GM18517 (cell line): Measurements from ENCODE around the gene L3MBTL2.
"Not testable (repeated sequence)": the region's sequence is repeated elsewhere in the genome, so short reads cannot be mapped to it uniquely, and the experiment has no call there.

Experiments
- ATAC-seq: cut with Tn5 transposase; IDR thresholded peaks from one replicate; pipeline ENCODE4 v1.9.1; 2021; ENCODE audit warnings: mild to moderate bottlenecking, moderate library complexity; ENCODE audit not compliant: unreplicated experiment

Gene L3MBTL2

GRCh38 chr22:41240377-41241132 lies 35.4 kb downstream of the L3MBTL2 start, which contains the start of gene CHADL:
TSS of gene CHADL (minus strand) at chr22:41240931. CDS start at chr22:41240881, 50 bp downstream.
- ATAC-seq = no peak

GRCh38 chr22:41241133-41241676 lies 36.1 kb downstream of the L3MBTL2 start:
- no peak for ATAC-seq

GRCh38 chr22:41242396-41243117 lies 37.4 kb downstream of the L3MBTL2 start:
- ATAC-seq = no peak

- no peak for ATAC-seq
Observed at GRCh38 chr22:41243361-41243760, 38.2 kb downstream of the L3MBTL2 start.

GRCh38 chr22:41245917-41246499 lies 40.9 kb downstream of the L3MBTL2 start:
- ATAC-seq = no peak

GRCh38 chr22:41247703-41248102 lies 42.6 kb downstream of the L3MBTL2 start:
- ATAC-seq = no peak

- no peak for ATAC-seq
Observed at GRCh38 chr22:41248314-41248713, 43.2 kb downstream of the L3MBTL2 start.

- no peak for ATAC-seq
Observed at GRCh38 chr22:41248758-41249157, 43.6 kb downstream of the L3MBTL2 start.

- ATAC-seq = no peak
Observed at GRCh38 chr22:41249442-41249841, 44.3 kb downstream of the L3MBTL2 start.

- ATAC-seq = no peak
Observed at GRCh38 chr22:41250127-41250526, 45.0 kb downstream of the L3MBTL2 start.

GRCh38 chr22:41252365-41252764 lies 47.3 kb downstream of the L3MBTL2 start:
- ATAC-seq = no peak

GRCh38 chr22:41254230-41254629 lies 49.1 kb downstream of the L3MBTL2 start:
- no peak for ATAC-seq

- no peak for ATAC-seq
Observed at GRCh38 chr22:41256254-41257253, 51.4 kb downstream of the L3MBTL2 start.

- ATAC-seq = no peak
Observed at GRCh38 chr22:41257696-41258095, 52.6 kb downstream of the L3MBTL2 start.

GRCh38 chr22:41259756-41260155 lies 54.6 kb downstream of the L3MBTL2 start:
- not testable (repeated sequence) for ATAC-seq

- no peak for ATAC-seq
Observed at GRCh38 chr22:41260871-41261270, 55.8 kb downstream of the L3MBTL2 start.

GRCh38 chr22:41261541-41262249 lies 56.6 kb downstream of the L3MBTL2 start:
- ATAC-seq = no peak

GRCh38 chr22:41262250-41262765 lies 57.2 kb downstream of the L3MBTL2 start:
- ATAC-seq = no peak

GRCh38 chr22:41263704-41264103 lies 58.6 kb downstream of the L3MBTL2 start:
- no peak for ATAC-seq
